Endothelial cell (in vitro differentiated cells): ENCODE measurements around the gene SLC27A6. TPM values are rescaled to one million over a fixed set of nuclear protein-coding genes. Genes with fewer than 3 reads are reported as not detected.

ENCODE experiments used
- DNase-seq: peaks from one replicate; pipeline ENCODE4 v3.0.0; 2021; ENCODE audit warnings: low spot score
- H3K27ac Mint-ChIP-seq: one replicate; pipeline ENCODE4 v1.8.0; 2021; ENCODE audit warnings: mixed read lengths, inconsistent platforms; ENCODE audit not compliant: unreplicated experiment
- H3K27me3 Mint-ChIP-seq: one replicate; pipeline ENCODE4 v1.8.0; 2021; ENCODE audit warnings: mild to moderate bottlenecking, moderate library complexity, mixed read lengths, inconsistent platforms; ENCODE audit not compliant: unreplicated experiment
- H3K36me3 Mint-ChIP-seq: one replicate; pipeline ENCODE4 v1.8.0; 2021; ENCODE audit warnings: mild to moderate bottlenecking, low read depth, mixed read lengths, inconsistent platforms; ENCODE audit not compliant: unreplicated experiment
- H3K4me1 Mint-ChIP-seq: one replicate; pipeline ENCODE4 v1.8.0; 2021; ENCODE audit warnings: mild to moderate bottlenecking, mixed read lengths, inconsistent platforms; ENCODE audit not compliant: unreplicated experiment
- H3K4me3 Mint-ChIP-seq: one replicate; pipeline ENCODE4 v1.8.0; 2021; ENCODE audit warnings: mild to moderate bottlenecking, mixed read lengths, inconsistent platforms; ENCODE audit not compliant: unreplicated experiment
- H3K9me3 Mint-ChIP-seq: one replicate; pipeline ENCODE4 v1.8.0; 2021; ENCODE audit warnings: mixed read lengths, inconsistent platforms; ENCODE audit not compliant: unreplicated experiment
- total RNA-seq: library from RNA; stranded (reverse); fragmentation: NEBNext Ultra II Directional; extraction: Animal tissue kit (Norgen Biotek cat#: 25700); gene quantifications from one replicate; pipeline ENCODE4 v1.2.1, GENCODE V29; 2021; ENCODE audit not compliant: unreplicated experiment
- TF ChIP-seq, protein P1 (sequence below): fragments of 200-600 bp; sonication (generic); IDR thresholded peaks from one replicate; pipeline ENCODE4 v1.5.0; 2021; ENCODE audit warnings: antibody characterized with exemption; ENCODE audit not compliant: unreplicated experiment

Gene SLC27A6
- total RNA-seq, 1 donor from 2014 or later: 0.28 TPM

DNA sequence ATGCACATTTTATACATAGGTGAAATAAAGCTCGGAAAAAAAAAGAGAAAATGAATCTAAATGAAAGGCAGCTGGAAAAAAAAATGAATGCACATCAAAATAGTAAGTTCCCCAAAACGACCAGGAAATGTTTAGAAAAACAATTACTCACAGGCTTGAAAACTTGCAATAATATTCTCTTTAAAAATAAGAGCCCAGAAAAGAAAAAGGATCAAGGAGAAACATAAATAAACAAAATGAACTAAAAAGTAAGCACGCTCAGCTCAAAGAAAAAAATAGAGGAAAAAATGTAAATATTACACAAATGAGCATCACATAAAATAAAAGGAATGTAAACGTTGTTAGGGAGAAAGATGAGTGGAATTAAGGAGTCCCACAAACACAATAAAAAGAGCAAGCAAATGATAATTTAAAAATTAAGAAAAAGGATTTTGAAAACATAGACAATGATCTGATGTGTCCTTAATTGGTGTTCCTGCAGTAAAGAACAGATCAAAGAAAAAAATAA lies 54.2 kb downstream of the SLC27A6 start:
- peaks cover 1% of the 10 kb centered on the region for H3K27me3 Mint-ChIP-seq
- peaks cover 4% of the 10 kb centered on the region for H3K4me1 Mint-ChIP-seq
- H3K9me3 Mint-ChIP-seq: no peaks in the 10 kb centered on the region
- H3K27ac Mint-ChIP-seq: no peak overlapping the region
- no peak for DNase-seq
- H3K4me3 Mint-ChIP-seq: no peak overlapping the region
- no peaks in the 10 kb centered on the region for H3K36me3 Mint-ChIP-seq
- TF ChIP-seq, protein P1, sequence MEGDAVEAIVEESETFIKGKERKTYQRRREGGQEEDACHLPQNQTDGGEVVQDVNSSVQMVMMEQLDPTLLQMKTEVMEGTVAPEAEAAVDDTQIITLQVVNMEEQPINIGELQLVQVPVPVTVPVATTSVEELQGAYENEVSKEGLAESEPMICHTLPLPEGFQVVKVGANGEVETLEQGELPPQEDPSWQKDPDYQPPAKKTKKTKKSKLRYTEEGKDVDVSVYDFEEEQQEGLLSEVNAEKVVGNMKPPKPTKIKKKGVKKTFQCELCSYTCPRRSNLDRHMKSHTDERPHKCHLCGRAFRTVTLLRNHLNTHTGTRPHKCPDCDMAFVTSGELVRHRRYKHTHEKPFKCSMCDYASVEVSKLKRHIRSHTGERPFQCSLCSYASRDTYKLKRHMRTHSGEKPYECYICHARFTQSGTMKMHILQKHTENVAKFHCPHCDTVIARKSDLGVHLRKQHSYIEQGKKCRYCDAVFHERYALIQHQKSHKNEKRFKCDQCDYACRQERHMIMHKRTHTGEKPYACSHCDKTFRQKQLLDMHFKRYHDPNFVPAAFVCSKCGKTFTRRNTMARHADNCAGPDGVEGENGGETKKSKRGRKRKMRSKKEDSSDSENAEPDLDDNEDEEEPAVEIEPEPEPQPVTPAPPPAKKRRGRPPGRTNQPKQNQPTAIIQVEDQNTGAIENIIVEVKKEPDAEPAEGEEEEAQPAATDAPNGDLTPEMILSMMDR: no peak

DNA sequence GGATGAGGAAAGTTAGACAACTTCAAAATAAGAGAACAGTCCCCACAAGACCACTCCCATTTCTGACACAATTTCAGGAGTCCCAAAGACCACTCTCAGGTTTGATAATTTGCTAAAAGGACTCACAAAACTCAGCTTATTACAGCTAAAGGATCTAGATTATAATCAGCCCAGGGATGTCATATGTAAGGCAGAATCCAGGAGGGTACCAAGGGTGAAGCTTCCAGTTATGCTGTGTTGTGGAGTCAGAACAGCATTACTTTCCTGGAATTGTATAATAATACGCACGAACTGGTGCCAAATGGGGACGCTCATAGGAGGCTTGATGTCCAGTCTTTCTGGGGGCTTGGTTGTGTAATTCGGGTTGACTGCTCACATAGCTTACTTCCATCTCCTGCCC lies 55.4 kb downstream of the SLC27A6 start:
- no peak for DNase-seq
- peaks cover 4% of the 10 kb centered on the region for H3K4me1 Mint-ChIP-seq
- no peak overlapping the region for H3K4me3 Mint-ChIP-seq
- no peaks in the 10 kb centered on the region for H3K27me3 Mint-ChIP-seq
- no peaks in the 10 kb centered on the region for H3K9me3 Mint-ChIP-seq
- TF ChIP-seq, protein P1: no peak
- H3K27ac Mint-ChIP-seq: no peak overlapping the region
- no peaks in the 10 kb centered on the region for H3K36me3 Mint-ChIP-seq

DNA sequence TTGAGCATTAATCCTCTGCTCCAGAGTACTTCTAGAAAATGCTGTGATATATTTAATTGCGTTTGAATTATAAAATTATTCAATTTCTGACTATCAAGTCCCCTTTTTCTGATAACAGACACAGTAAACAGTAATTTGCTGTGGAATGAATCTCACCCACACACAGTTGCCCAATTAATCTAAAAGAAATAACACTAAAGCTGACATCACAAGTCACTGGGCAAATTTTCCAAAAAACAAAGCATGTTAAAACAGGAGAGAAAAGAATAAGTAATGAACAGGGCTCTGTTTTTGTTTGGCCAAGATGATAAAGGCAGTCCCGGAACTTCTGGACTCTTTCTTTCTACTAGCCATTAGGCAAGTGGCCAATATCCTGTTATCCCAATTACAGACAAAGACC lies 56.5 kb downstream of the SLC27A6 start:
- Mint-ChIP-seq H3K4me1 (peaks cover 4% of the 10 kb centered on the region), H3K36me3 (no peaks in the 10 kb centered on the region), H3K4me3 (no peak overlapping the region), H3K27ac (no peak overlapping the region), H3K9me3 (no peaks in the 10 kb centered on the region), H3K27me3 (no peaks in the 10 kb centered on the region)
- DNase-seq: no peak
- TF ChIP-seq, protein P1: no peak

DNA sequence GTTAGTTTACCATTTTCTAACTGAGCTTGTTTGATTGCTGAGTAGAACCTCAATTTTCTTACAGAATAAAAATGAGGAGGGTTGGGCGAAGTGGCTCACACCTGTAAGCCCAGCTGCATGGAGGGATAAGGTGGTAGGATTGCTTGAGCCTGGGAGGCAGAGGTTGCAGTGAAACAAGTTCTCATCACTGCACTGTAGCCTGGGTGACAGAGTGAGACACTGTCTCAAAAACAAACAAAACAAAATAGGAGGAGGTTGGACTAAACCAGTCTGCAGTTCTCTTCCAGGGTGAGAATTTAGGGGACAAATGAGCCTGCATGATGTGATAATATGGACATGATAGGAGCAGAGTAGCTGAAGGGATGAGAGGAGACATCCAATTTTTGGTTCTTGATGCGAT lies 57.3 kb downstream of the SLC27A6 start:
- TF ChIP-seq, protein P1: no peak
- no peak overlapping the region for H3K4me3 Mint-ChIP-seq
- H3K27ac Mint-ChIP-seq: no peak overlapping the region
- H3K9me3 Mint-ChIP-seq: no peaks in the 10 kb centered on the region
- DNase-seq: no peak
- H3K36me3 Mint-ChIP-seq: no peaks in the 10 kb centered on the region
- H3K27me3 Mint-ChIP-seq: no peaks in the 10 kb centered on the region
- peaks cover 4% of the 10 kb centered on the region for H3K4me1 Mint-ChIP-seq

DNA sequence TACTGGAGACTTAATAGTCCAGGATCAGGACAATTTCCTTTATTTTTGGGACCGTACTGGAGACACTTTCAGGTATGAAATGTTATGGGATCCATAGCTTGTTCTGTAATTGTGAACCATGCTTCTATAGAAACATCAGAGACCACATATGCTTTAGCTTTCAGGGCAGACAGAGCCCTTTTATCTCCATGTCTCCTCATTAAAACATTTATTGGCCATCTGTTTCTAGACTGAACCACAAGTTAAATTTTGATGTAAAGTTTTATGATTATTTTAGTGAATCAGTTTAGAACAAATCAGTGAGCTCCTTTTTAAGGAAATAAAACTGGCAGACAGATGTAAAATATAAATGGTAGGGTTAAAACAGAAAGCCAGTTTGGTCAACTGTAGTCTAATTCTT lies 62.0 kb downstream of the SLC27A6 start:
- H3K36me3 Mint-ChIP-seq: no peaks in the 10 kb centered on the region
- no peak overlapping the region for H3K4me3 Mint-ChIP-seq
- H3K9me3 Mint-ChIP-seq: no peaks in the 10 kb centered on the region
- TF ChIP-seq, protein P1: no peak
- DNase-seq: no peak
- H3K4me1 Mint-ChIP-seq: no peaks in the 10 kb centered on the region
- H3K27me3 Mint-ChIP-seq: no peaks in the 10 kb centered on the region
- H3K27ac Mint-ChIP-seq: no peak overlapping the region
